Measurements from ENCODE around the gene PRR19. TPM values are rescaled to one million over a fixed set of nuclear protein-coding genes. Genes with fewer than 3 reads are reported as not detected.
A peak's percentile ranks its signal among the peaks of the same experiment; 100 is the strongest.
"Not testable (repeated sequence)": the region's sequence is repeated elsewhere in the genome, so short reads cannot be mapped to it uniquely, and the experiment has no call there.

PRR19 gene
- total RNA-seq, 1 donor: not detected

GRCh38 chr19:42316223-42317211 is 14.6 kb downstream of the PRR19 start:
- Histone ChIP-seq H3K4me3 (ENCODE audit: low read length) (no peak overlapping the region), H3K27me3 (ENCODE audit: insufficient read depth, low read length) (peaks cover 20% of the 10 kb centered on the region), H3K9me3 (ENCODE audit: low read depth, low read length) (no peaks in the 10 kb centered on the region), H3K4me1 (ENCODE audit: insufficient read depth, low read length) (peaks cover 19% of the 10 kb centered on the region)

- Histone ChIP-seq H3K4me1 (ENCODE audit: insufficient read depth, low read length) (peaks cover 16% of the 10 kb centered on the region), H3K4me3 (ENCODE audit: low read length) (no peak overlapping the region), H3K9me3 (ENCODE audit: low read depth, low read length) (no peaks in the 10 kb centered on the region), H3K27me3 (ENCODE audit: insufficient read depth, low read length) (peaks cover 16% of the 10 kb centered on the region)
Measured at GRCh38 chr19:42317535-42317934, 15.6 kb downstream of the PRR19 start.

GRCh38 chr19:42322305-42322704 is 20.4 kb downstream of the PRR19 start:
- Histone ChIP-seq H3K27me3 (ENCODE audit: insufficient read depth, low read length) (peaks cover 19% of the 10 kb centered on the region), H3K4me3 (ENCODE audit: low read length) (no peak overlapping the region), H3K4me1 (ENCODE audit: insufficient read depth, low read length) (peaks cover 23% of the 10 kb centered on the region), H3K9me3 (ENCODE audit: low read depth, low read length) (no peaks in the 10 kb centered on the region)

- no peak overlapping the region for H3K4me3 ChIP-seq (ENCODE audit: low read length)
- peaks cover 23% of the 10 kb centered on the region for H3K4me1 ChIP-seq (ENCODE audit: insufficient read depth, low read length)
- no peaks in the 10 kb centered on the region for H3K9me3 ChIP-seq (ENCODE audit: low read depth, low read length)
- peaks cover 19% of the 10 kb centered on the region for H3K27me3 ChIP-seq (ENCODE audit: insufficient read depth, low read length)
Measured at GRCh38 chr19:42323473-42323851, 21.5 kb downstream of the PRR19 start.

GRCh38 chr19:42323852-42324654 is 22.1 kb downstream of the PRR19 start:
- Histone ChIP-seq H3K4me3 (ENCODE audit: low read length) (no peak overlapping the region), H3K4me1 (ENCODE audit: insufficient read depth, low read length) (peaks cover 23% of the 10 kb centered on the region), H3K9me3 (ENCODE audit: low read depth, low read length) (no peaks in the 10 kb centered on the region), H3K27me3 (ENCODE audit: insufficient read depth, low read length) (peaks cover 19% of the 10 kb centered on the region)

GRCh38 chr19:42324655-42325307 is 22.8 kb downstream of the PRR19 start:
- peaks cover 23% of the 10 kb centered on the region for H3K4me1 ChIP-seq (ENCODE audit: insufficient read depth, low read length)
- H3K27me3 ChIP-seq (ENCODE audit: insufficient read depth, low read length): peaks cover 19% of the 10 kb centered on the region
- H3K9me3 ChIP-seq (ENCODE audit: low read depth, low read length): no peaks in the 10 kb centered on the region
- H3K4me3 ChIP-seq (ENCODE audit: low read length): peak overlapping the region; percentile 90

GRCh38 chr19:42325308-42325895 is 23.5 kb downstream of the PRR19 start, which contains the start of gene MEGF8:
TSS of gene MEGF8 (plus strand) at chr19:42325635. CDS start at chr19:42326244, 609 bp downstream.
- peak within 1 kb of the TSS; percentile 90 for H3K4me3 ChIP-seq (ENCODE audit: low read length)
- H3K9me3 ChIP-seq (ENCODE audit: low read depth, low read length): no peaks in the 10 kb centered on the region
- H3K27me3 ChIP-seq (ENCODE audit: insufficient read depth, low read length): peaks cover 19% of the 10 kb centered on the region
- peaks cover 23% of the 10 kb centered on the region for H3K4me1 ChIP-seq (ENCODE audit: insufficient read depth, low read length)

- peak overlapping the region; percentile 90 for H3K4me3 ChIP-seq (ENCODE audit: low read length)
- peaks cover 23% of the 10 kb centered on the region for H3K4me1 ChIP-seq (ENCODE audit: insufficient read depth, low read length)
- H3K9me3 ChIP-seq (ENCODE audit: low read depth, low read length): no peaks in the 10 kb centered on the region
- H3K27me3 ChIP-seq (ENCODE audit: insufficient read depth, low read length): peaks cover 19% of the 10 kb centered on the region
Measured at GRCh38 chr19:42325896-42326771, 24.2 kb downstream of the PRR19 start.

- no peaks in the 10 kb centered on the region for H3K9me3 ChIP-seq (ENCODE audit: low read depth, low read length)
- H3K27me3 ChIP-seq (ENCODE audit: insufficient read depth, low read length): peaks cover 16% of the 10 kb centered on the region
- H3K4me3 ChIP-seq (ENCODE audit: low read length): no peak overlapping the region
- peaks cover 23% of the 10 kb centered on the region for H3K4me1 ChIP-seq (ENCODE audit: insufficient read depth, low read length)
Measured at GRCh38 chr19:42326969-42327368, 25.0 kb downstream of the PRR19 start.

GRCh38 chr19:42327381-42327780 is 25.4 kb downstream of the PRR19 start:
- peaks cover 23% of the 10 kb centered on the region for H3K4me1 ChIP-seq (ENCODE audit: insufficient read depth, low read length)
- no peaks in the 10 kb centered on the region for H3K9me3 ChIP-seq (ENCODE audit: low read depth, low read length)
- peaks cover 14% of the 10 kb centered on the region for H3K27me3 ChIP-seq (ENCODE audit: insufficient read depth, low read length)
- no peak overlapping the region for H3K4me3 ChIP-seq (ENCODE audit: low read length)

- no peak overlapping the region for H3K4me3 ChIP-seq (ENCODE audit: low read length)
- H3K27me3 ChIP-seq (ENCODE audit: insufficient read depth, low read length): peaks cover 11% of the 10 kb centered on the region
- H3K4me1 ChIP-seq (ENCODE audit: insufficient read depth, low read length): peaks cover 23% of the 10 kb centered on the region
- no peaks in the 10 kb centered on the region for H3K9me3 ChIP-seq (ENCODE audit: low read depth, low read length)
Measured at GRCh38 chr19:42328106-42328505, 26.2 kb downstream of the PRR19 start.

GRCh38 chr19:42328854-42329253 is 26.9 kb downstream of the PRR19 start:
- H3K4me1 ChIP-seq (ENCODE audit: insufficient read depth, low read length): peaks cover 22% of the 10 kb centered on the region
- H3K9me3 ChIP-seq (ENCODE audit: low read depth, low read length): no peaks in the 10 kb centered on the region
- H3K27me3 ChIP-seq (ENCODE audit: insufficient read depth, low read length): peaks cover 7% of the 10 kb centered on the region
- no peak overlapping the region for H3K4me3 ChIP-seq (ENCODE audit: low read length)

GRCh38 chr19:42330241-42330711 is 28.3 kb downstream of the PRR19 start:
- Histone ChIP-seq H3K4me1 (ENCODE audit: insufficient read depth, low read length) (peaks cover 10% of the 10 kb centered on the region), H3K9me3 (ENCODE audit: low read depth, low read length) (no peaks in the 10 kb centered on the region), H3K27me3 (ENCODE audit: insufficient read depth, low read length) (no peaks in the 10 kb centered on the region), H3K4me3 (ENCODE audit: low read length) (no peak overlapping the region)

GRCh38 chr19:42331333-42331732 is 29.4 kb downstream of the PRR19 start:
- not testable (repeated sequence) for H3K9me3 ChIP-seq (ENCODE audit: low read depth, low read length); H3K4me1 ChIP-seq (ENCODE audit: insufficient read depth, low read length); H3K27me3 ChIP-seq (ENCODE audit: insufficient read depth, low read length); H3K4me3 ChIP-seq (ENCODE audit: low read length)

All from mononuclear cell (primary cell).